Duodenal mucosa (tissue), 2 donors: ENCODE measurements around the gene SIRPB2.

Experiments used
- H3K27ac ChIP-seq: one replicate; pipeline ENCODE4 v1.7.0; 2013; ENCODE audit warnings: low read depth, low read length
- H3K27me3 ChIP-seq, 2 donors: one replicate each; pipeline ENCODE4 v1.7.0; 2013; ENCODE audit warnings: low read length in 2 of 2, control low read depth in 1 of 2; ENCODE audit not compliant: insufficient read depth in 2 of 2, control insufficient read depth in 1 of 2
- H3K36me3 ChIP-seq, 2 donors: one replicate each; pipeline ENCODE4 v1.7.0; 2013; ENCODE audit warnings: low read length in 2 of 2, control low read depth in 1 of 2; ENCODE audit not compliant: insufficient read depth in 2 of 2, control insufficient read depth in 1 of 2
- H3K4me1 ChIP-seq, 2 donors: one replicate each; pipeline ENCODE4 v1.7.0; 2013; ENCODE audit warnings: low read length in 2 of 2, control low read depth in 1 of 2; ENCODE audit not compliant: insufficient read depth in 2 of 2, control insufficient read depth in 1 of 2
- H3K4me3 ChIP-seq, 2 donors: one replicate each; pipeline ENCODE4 v1.7.0; 2013; ENCODE audit warnings: low read length in 2 of 2, low read depth in 1 of 2
- H3K9ac ChIP-seq, 2 donors: one replicate each; pipeline ENCODE4 v1.7.0; 2013; ENCODE audit warnings: low read length in 2 of 2, low read depth in 1 of 2
- H3K9me3 ChIP-seq, 2 donors: one replicate each; pipeline ENCODE4 v1.7.0; 2013; ENCODE audit warnings: low read length in 2 of 2, control low read depth in 1 of 2; ENCODE audit not compliant: control insufficient read depth in 1 of 2

Gene SIRPB2

GRCh38 chr20:1446536-1446935, 44.7 kb downstream of the SIRPB2 start:
- H3K9me3 ChIP-seq: no peaks in the 10 kb centered on the region
- H3K27me3 ChIP-seq: no peaks in the 10 kb centered on the region
- H3K9ac ChIP-seq: no peak overlapping the region
- no peak overlapping the region for H3K27ac ChIP-seq
- H3K4me3 ChIP-seq: no peak overlapping the region
- H3K4me1 ChIP-seq: no peaks in the 10 kb centered on the region
- peaks cover 76 to 99% of the 10 kb centered on the region in 2 donors for H3K36me3 ChIP-seq

GRCh38 chr20:1443085-1443484, 48.1 kb downstream of the SIRPB2 start:
- Histone ChIP-seq H3K36me3 (peaks cover 54 to 83% of the 10 kb centered on the region in 2 donors), H3K9me3 (no peaks in the 10 kb centered on the region), H3K9ac (no peak overlapping the region), H3K4me3 (no peak overlapping the region), H3K4me1 (peaks cover 4 to 9% of the 10 kb centered on the region in 2 donors), H3K27ac (no peak overlapping the region), H3K27me3 (no peaks in the 10 kb centered on the region)

GRCh38 chr20:1442304-1442703, 48.9 kb downstream of the SIRPB2 start:
- Histone ChIP-seq H3K9ac (no peak overlapping the region), H3K4me3 (no peak overlapping the region), H3K27me3 (no peaks in the 10 kb centered on the region), H3K9me3 (no peaks in the 10 kb centered on the region), H3K36me3 (peaks cover 48 to 75% of the 10 kb centered on the region in 2 donors), H3K27ac (no peak overlapping the region), H3K4me1 (peaks cover 4 to 9% of the 10 kb centered on the region in 2 donors)

- Histone ChIP-seq H3K4me3 (no peak overlapping the region), H3K27me3 (no peaks in the 10 kb centered on the region), H3K27ac (no peak overlapping the region), H3K9me3 (no peaks in the 10 kb centered on the region), H3K4me1 (peaks cover 4 to 9% of the 10 kb centered on the region in 2 donors), H3K36me3 (peaks cover 38 to 63% of the 10 kb centered on the region in 2 donors), H3K9ac (no peak overlapping the region)
Measured at GRCh38 chr20:1441133-1441532, 50.1 kb downstream of the SIRPB2 start.

GRCh38 chr20:1440024-1440423, 51.2 kb downstream of the SIRPB2 start:
- Histone ChIP-seq H3K4me1 (peaks cover 7 to 9% of the 10 kb centered on the region in 2 donors), H3K9me3 (no peaks in the 10 kb centered on the region), H3K36me3 (peaks cover 31 to 52% of the 10 kb centered on the region in 2 donors), H3K27ac (no peak overlapping the region), H3K4me3 (no peak overlapping the region), H3K27me3 (no peaks in the 10 kb centered on the region), H3K9ac (no peak overlapping the region)

- Histone ChIP-seq H3K9ac (no peak overlapping the region), H3K36me3 (peaks cover 15 to 35% of the 10 kb centered on the region in 2 donors), H3K9me3 (no peaks in the 10 kb centered on the region), H3K27ac (no peak overlapping the region), H3K4me1 (peaks cover 12 to 13% of the 10 kb centered on the region in 2 donors), H3K4me3 (no peak overlapping the region), H3K27me3 (no peaks in the 10 kb centered on the region)
Measured at GRCh38 chr20:1438361-1438760, 52.9 kb downstream of the SIRPB2 start.

- Histone ChIP-seq H3K27me3 (no peaks in the 10 kb centered on the region), H3K9ac (no peak overlapping the region), H3K36me3 (peaks cover 10 to 25% of the 10 kb centered on the region in 2 donors), H3K4me3 (no peak overlapping the region), H3K9me3 (no peaks in the 10 kb centered on the region), H3K27ac (no peak overlapping the region), H3K4me1 (peaks cover 12 to 13% of the 10 kb centered on the region in 2 donors)
Measured at GRCh38 chr20:1437235-1437904, 53.9 kb downstream of the SIRPB2 start.

GRCh38 chr20:1436263-1436662, 55.0 kb downstream of the SIRPB2 start:
- Histone ChIP-seq H3K4me3 (no peak overlapping the region), H3K4me1 (peaks cover 12 to 13% of the 10 kb centered on the region in 2 donors), H3K27me3 (no peaks in the 10 kb centered on the region), H3K9ac (no peak overlapping the region), H3K36me3 (peaks cover 0 to 16% of the 10 kb centered on the region in 2 donors), H3K27ac (no peak overlapping the region), H3K9me3 (no peaks in the 10 kb centered on the region)

GRCh38 chr20:1435337-1435699, 55.9 kb downstream of the SIRPB2 start:
- Histone ChIP-seq H3K4me1 (peaks cover 7% of the 10 kb centered on the region in 2 donors), H3K4me3 (no peak overlapping the region), H3K9me3 (no peaks in the 10 kb centered on the region), H3K9ac (no peak overlapping the region), H3K36me3 (peaks cover 0 to 11% of the 10 kb centered on the region in 2 donors), H3K27ac (no peak overlapping the region), H3K27me3 (no peaks in the 10 kb centered on the region)

GRCh38 chr20:1434571-1435336, 56.5 kb downstream of the SIRPB2 start:
- no peaks in the 10 kb centered on the region for H3K27me3 ChIP-seq
- no peaks in the 10 kb centered on the region for H3K9me3 ChIP-seq
- H3K9ac ChIP-seq: no peak overlapping the region
- no peak overlapping the region for H3K4me3 ChIP-seq
- peaks cover 4 to 7% of the 10 kb centered on the region in 2 donors for H3K4me1 ChIP-seq
- peaks cover 0 to 6% of the 10 kb centered on the region in 2 donors for H3K36me3 ChIP-seq
- no peak overlapping the region for H3K27ac ChIP-seq
